Epithelial cell of proximal tubule (primary cell): ENCODE data around the gene CLDN8. TPM values are rescaled to one million over a fixed set of nuclear protein-coding genes. Genes with fewer than 3 reads are reported as not detected.

Experiments
- DNase-seq: peaks from one replicate; pipeline ENCODE4 v3.0.0-alpha.2; 2011; ENCODE audit warnings: low read depth
- H3K4me3 ChIP-seq: 2 replicates; pipeline ENCODE4 v1.5.1; 2011; ENCODE audit warnings: low read depth, mild to moderate bottlenecking, low read length
- total RNA-seq: library from RNA; depleted of rRNA; stranded (reverse); fragments of >200 nt; gene quantifications from 2 replicates; pipeline ENCODE4 v1.2.3, GENCODE V29; 2015
- TF ChIP-seq, protein P1 (sequence below): conservative IDR thresholded peaks from 2 replicates; pipeline ENCODE4 v1.5.1; 2012; ENCODE audit warnings: low read depth, mild to moderate bottlenecking, low read length

CLDN8 gene
- total RNA-seq = not detected in 2 replicates

DNA sequence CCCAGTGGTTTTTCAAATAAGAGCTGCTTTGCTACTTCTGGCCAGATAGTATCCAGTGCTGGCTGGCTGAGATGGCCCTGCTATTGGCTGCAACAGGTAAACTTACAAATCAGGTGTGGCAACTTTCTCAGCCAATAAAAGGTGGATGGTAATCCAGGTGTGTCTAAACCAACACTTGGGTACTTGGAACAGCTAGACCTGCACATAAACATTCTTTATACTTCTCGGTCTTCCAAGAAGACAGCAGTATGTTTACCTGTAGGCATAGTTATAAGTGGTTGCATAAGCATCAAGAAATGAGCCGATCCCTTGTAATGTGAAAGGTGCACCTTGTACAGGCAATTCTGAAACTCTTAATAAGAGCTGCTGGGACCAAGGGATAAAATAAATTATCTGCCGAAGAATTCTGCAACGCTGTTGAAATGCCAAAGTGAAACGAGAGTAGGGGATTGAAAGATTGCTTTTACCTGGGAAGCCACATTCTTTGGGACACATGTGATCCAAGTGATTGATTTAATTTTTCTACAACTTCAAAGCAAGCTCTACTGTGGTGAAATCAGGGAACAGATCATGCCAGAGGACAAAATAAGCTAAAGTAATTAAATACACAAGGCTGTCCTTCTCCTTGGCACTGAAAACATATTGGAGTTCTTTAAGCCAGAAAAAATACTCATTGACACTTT, at the start of gene CLDN8:
Gene CLDN8, minus strand, starts transcription at position 57 of the 683 bp plus-strand sequence. CDS start 172 bp downstream, outside the sequence.
- H3K4me3 ChIP-seq = no peak within 1 kb of the TSS
- TF ChIP-seq, protein P1, sequence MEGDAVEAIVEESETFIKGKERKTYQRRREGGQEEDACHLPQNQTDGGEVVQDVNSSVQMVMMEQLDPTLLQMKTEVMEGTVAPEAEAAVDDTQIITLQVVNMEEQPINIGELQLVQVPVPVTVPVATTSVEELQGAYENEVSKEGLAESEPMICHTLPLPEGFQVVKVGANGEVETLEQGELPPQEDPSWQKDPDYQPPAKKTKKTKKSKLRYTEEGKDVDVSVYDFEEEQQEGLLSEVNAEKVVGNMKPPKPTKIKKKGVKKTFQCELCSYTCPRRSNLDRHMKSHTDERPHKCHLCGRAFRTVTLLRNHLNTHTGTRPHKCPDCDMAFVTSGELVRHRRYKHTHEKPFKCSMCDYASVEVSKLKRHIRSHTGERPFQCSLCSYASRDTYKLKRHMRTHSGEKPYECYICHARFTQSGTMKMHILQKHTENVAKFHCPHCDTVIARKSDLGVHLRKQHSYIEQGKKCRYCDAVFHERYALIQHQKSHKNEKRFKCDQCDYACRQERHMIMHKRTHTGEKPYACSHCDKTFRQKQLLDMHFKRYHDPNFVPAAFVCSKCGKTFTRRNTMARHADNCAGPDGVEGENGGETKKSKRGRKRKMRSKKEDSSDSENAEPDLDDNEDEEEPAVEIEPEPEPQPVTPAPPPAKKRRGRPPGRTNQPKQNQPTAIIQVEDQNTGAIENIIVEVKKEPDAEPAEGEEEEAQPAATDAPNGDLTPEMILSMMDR = no peak

DNA sequence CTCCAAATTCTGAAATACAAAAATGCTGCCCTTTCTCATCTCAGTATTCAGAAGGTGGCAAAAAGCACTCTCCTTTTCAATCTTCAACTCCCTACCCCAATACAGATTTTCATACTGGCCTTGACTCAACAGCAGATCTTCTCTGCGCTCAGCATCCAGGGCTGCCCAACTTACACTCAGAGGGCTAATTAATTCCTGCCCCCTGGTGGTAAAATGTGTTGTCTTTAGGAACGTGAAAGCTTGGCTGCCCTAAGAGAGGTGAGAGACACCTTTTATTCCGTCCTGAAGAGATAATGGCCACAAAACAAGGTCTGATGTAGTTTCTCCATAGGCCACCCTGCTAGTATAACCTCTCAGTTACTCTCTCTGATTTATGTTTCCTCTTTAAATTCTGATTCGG, 41.9 kb upstream of the CLDN8 start:
- no peak for DNase-seq
- H3K4me3 ChIP-seq = no peak overlapping the region
- TF ChIP-seq, protein P1 = peak; percentile 42

More for the DNA sequence above, at the start of gene CLDN8:
- DNase-seq = no peak

GRCh38 chr21:30256100-30256499, 40.2 kb upstream of the CLDN8 start:
- no peak overlapping the region for H3K4me3 ChIP-seq
- no peak for DNase-seq
- TF ChIP-seq, protein P1 = no peak

DNA sequence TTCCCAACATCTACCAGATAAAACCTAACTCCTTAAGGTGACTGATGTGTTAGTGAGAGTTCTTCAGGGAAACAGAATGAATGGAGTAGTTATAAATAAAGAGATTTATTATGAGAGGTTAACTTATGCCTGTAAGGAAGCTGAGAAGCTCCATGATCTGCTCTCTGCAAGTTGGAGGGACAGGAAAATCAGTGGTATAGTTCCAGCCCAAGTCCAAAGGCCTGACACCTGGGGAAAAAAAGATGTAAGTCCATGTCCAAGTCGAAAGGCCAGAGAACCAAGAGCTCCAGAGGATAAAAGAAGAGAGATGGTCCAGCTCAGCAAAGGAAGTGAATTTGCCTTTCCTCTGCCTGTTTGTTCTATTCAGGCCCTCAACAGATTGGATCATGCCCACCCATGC, 39.8 kb upstream of the CLDN8 start:
- no peak for DNase-seq
- TF ChIP-seq, protein P1 = no peak
- H3K4me3 ChIP-seq = no peak overlapping the region

- H3K4me3 ChIP-seq = no peak overlapping the region
- TF ChIP-seq, protein P1 = no peak
- DNase-seq = no peak
Observed at GRCh38 chr21:30251781-30252180, 35.9 kb upstream of the CLDN8 start.

DNA sequence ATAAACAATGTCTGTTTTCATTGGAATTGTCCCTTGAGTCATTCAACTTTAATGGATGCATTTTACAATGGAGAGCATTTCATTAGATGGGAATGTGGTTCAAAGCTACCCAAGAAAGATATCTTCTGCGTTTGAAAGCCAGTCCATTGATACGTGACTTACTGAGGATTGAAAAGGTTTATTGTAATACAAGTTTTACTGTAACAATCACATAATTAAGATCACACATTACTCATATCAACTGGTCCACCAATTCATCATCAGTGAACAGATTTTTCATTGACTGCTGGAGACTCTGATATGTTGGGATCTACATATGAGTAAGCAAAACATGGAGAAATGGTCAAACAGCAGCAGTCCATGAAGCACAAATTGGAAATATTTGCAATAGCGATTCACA, 34.0 kb upstream of the CLDN8 start:
- no peak overlapping the region for H3K4me3 ChIP-seq
- TF ChIP-seq, protein P1 = no peak
- DNase-seq = no peak

DNA sequence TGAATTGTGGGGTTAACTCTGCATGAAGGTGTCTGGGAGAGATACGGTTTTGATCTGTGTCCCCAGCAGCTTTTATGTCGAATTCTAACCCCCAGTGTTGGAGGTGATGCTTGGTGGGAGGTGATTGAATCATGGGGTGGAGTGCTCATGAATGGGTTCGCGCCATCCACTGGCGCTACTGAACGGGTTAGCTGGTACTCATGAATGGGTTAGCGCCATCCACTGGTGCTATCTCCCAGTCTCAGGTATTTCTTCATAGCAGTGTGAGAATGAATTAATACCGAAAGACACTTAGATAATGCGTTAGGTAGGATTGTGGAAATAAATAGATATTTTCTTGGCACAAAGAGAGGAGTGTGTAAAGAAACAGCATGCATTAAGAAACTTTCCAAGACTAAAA, 32.9 kb upstream of the CLDN8 start:
- no peak overlapping the region for H3K4me3 ChIP-seq
- TF ChIP-seq, protein P1 = no peak
- no peak for DNase-seq
